ENCODE results near the gene STK31.
A peak's percentile ranks its signal among the peaks of the same experiment; 100 is the strongest.
"Not testable (repeated sequence)": the region's sequence is repeated elsewhere in the genome, so short reads cannot be mapped to it uniquely, and the experiment has no call there.

The STK31 gene

DNA sequence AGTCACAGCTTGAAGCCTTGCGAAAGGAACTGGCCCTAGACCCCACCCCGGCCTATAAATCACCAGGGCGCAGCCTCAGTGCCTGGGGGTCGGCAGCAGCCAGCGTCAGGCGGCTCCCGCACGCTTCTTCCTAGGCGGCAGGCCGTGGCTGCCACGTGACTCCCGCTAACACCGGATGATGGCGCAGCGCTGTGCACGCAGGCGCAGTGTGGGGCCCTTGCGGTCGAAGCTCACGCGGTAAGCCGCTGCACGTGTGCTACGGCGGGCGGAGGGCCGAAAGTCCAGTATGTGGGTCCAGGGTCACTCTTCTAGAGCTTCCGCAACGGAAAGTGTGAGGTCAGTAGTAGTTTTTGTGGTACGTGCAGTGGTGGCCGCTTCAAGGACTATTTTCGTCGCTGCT is at the start of gene STK31:
TSS of gene STK31 (plus strand) at position 220 of the 400 bp plus-strand sequence. CDS start at position 287, 67 bp downstream.
- no peak for DNase-seq

- DNase-seq = no peak
These were observed 48.6 kb upstream of the STK31 start for GRCh38 chr7:23661385-23661784.

GRCh38 chr7:23662124-23662983 is 47.7 kb upstream of the STK31 start:
- no peak for DNase-seq

GRCh38 chr7:23662984-23663313 is 47.1 kb upstream of the STK31 start:
- no peak for DNase-seq

- DNase-seq = no peak
These were observed 45.9 kb upstream of the STK31 start for GRCh38 chr7:23664122-23664521.

DNA sequence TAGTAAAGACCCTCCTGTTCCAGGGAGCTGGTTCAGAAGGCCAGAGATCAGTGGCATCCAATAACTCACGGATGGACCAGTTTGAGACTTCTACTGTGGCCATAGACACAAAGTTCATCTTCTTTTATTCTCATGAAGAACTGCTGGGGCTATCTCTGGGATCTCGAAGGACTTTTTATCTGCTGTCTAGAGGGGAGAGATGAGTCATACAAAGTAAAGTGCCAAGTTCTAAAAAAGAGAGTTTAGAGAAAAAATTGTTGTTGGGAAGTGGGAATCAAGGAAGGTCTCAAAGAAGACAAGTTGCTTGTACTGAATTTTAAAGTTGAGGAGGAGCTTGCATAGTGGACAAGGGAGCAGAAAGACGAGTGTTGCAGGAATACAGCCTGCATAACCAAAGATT is 38.0 kb upstream of the STK31 start:
- no peak for DNase-seq

- DNase-seq = peak; percentile 95
These were observed 30.1 kb upstream of the STK31 start, which contains the start of gene FAM221A for GRCh38 chr7:23679898-23680413. FAM221A (plus strand) TSS chr7:23680199; CDS start chr7:23680219, 20 bp downstream.

DNA sequence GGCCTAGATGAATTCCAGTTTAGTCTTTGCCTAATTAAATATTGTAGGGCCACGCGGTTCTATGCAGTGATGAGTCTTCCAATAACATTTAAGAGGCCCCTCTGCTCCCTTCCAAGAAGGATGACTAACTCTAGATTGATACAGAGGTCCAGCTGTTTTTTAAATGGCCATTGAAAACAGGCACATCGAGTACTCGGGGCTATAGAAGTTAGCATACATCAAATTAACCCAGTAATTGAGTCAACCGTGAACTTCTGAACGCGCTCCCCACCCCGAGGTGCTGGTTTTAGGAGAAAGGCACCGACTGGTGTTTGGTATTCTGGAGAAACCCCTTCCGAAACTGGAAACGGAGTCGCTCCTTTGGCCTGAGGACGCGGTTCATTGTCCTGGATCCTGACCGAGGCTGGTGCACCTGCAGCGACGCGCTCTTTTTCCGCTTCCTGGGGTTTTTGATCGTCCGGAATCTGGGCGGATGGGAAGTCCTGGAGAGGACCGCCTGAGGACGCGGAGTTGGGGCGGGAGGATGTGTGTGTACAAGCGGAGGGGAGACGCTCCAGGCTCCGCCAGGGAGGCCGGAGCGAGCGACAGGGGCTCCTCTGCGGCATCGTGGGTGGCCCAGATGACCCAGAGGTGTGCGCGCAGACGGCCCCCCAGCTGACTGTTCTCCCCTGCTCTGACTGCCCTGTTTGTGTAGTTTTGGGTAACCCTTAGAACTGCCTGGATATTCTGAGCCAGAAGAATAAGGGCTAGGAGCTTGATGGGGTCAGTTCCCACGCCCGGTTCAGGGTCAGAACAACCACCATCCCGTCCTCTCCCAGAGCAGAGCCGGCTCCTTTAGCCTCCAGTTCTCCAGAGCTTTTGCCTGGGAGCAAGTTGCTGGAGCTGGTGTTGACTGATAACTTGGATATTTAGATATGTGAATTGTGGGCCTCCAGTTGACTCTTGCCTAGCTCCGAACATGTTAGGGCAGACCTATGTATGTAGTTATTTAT is 29.3 kb upstream of the STK31 start:
- DNase-seq = peak; percentile 45

GRCh38 chr7:23684041-23684440 is 26.0 kb upstream of the STK31 start:
- not testable (repeated sequence) for DNase-seq

DNA sequence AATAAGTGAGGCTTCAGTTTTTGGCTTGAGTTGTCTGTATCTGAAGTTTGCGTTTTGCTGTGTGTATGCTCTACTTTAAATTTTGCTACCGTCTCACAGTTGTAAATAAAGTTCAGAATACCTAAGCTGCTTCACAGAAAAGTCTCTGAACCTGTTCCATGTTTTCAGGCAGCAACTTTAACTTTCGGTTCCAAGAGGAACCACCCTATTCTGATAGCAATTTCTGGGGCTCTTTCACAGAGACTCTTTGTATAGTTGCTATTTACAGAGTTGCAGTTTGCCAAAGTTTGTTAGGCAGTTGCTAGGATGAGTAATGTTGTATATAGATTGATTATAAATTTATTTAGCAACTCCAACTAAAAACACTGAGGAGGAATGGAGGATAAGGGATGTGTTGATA is 24.3 kb upstream of the STK31 start:
- DNase-seq = no peak

GRCh38 chr7:23687011-23687410 is 23.0 kb upstream of the STK31 start:
- no peak for DNase-seq

DNA sequence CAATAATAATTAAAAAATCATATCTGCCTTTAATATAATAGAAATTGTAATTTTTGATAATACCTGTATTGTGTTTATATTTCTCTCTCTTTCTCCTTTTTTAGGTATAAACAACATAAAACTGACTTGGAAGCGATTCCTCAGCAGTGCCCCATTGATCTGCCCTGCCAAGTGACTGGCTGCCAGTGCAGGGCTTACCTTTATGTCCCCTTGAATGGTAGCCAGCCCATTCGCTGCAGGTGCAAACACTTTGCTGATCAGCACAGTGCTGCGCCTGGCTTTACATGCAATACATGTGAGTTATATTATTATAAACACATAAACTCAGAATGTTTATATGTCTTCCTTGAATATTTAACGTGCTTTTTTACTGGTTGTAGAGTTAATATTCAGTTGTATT is 20.9 kb upstream of the STK31 start:
- no peak for DNase-seq

DNA sequence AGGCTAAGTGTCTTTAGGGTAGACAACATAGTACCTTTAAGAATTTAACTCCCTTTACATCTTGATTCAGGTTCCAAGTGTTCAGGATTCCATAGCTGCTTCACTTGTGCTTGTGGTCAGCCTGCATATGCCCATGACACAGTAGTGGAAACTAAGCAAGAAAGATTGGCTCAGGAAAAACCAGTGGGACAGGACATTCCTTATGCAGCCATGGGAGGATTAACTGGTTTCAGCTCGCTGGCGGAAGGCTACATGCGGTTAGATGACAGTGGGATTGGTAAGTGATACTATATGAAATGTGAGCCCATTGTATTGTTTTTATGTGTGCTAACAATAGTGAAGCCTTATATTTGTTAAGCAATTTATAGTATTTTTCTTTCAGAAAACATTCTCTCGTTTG is 18.7 kb upstream of the STK31 start:
- DNase-seq = no peak

- DNase-seq = no peak
These were observed 16.8 kb upstream of the STK31 start for GRCh38 chr7:23693224-23693623.

DNA sequence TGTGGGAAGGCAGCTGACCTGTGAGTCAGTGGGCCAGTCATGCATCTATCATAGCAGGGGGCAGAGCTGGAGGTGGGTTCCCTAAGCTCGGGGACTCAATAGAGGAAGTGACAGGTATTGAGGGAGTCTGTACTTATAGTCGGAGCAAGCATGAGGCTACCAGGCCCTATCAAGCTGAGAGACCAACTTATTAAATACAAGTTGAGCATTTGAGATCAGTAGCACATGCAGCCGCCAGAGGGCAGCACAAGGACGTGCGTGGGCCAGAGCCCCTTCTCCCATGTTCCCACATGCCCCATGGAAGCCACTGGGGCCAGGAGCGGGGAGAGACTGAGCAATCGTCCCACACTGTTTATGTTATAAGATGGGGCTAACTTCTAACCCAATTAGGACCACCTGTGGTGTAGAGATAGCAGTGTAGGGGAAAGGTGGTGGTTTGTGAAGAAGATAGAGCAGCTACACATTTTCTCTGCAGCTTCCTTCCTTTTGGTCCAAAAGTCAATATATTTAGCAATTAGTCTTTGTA is 13.0 kb upstream of the STK31 start:
- peak; percentile 13 for DNase-seq

- no peak for DNase-seq
These were observed 11.2 kb upstream of the STK31 start for GRCh38 chr7:23698822-23699221.

DNA sequence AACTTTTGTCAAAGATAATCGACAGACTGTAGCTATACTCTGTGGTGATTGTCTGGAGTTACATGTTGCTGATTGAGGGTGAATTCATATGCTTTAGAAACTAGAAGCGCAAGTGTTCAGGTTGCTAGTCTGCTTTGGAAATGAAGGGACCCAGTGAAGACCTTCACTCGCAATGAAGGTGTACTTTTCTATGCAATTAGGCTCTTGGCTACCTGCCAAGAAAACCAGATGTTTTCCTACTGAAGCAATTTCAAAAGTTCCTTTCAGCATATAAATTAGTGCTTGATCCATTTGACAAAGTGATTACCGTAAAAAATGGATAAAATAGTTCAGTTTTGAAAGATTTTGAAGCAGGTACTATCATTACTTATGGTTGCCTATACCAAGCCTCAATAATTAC is 10.0 kb upstream of the STK31 start:
- no peak for DNase-seq

DNA sequence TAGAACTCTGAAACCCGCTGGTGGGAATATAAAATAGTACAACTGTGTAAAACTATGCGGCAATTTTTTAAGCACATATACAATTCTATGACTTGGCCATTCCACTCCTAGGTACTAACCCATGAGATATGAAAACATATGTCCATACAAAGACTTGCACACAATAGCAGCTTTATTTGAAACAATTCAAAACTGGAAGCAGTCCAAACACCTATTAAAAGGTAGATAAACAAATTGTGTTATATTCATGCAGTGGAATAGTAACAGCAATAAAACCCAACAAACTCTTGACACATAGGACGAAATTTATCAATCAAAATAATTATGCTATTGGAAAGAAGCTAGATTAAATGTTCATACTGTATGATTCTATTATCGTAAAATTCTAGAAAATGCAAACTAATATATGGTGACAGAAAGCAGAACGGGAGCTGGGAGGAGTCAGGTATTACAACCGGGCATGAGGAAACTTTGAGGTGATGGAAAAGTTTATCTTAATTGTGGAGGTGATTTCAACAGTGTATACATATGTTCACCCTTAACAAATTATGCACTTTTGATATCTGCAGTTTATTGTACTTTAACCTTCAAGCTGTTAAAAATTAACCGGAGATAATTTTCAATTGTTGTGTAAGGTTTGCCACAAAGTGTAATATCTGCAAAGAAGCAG is 803 bp upstream of the STK31 start:
- DNase-seq = no peak

GRCh38 chr7:23712368-23713284 is 2.6 kb downstream of the STK31 start:
- DNase-seq = peak; percentile 61

DNA sequence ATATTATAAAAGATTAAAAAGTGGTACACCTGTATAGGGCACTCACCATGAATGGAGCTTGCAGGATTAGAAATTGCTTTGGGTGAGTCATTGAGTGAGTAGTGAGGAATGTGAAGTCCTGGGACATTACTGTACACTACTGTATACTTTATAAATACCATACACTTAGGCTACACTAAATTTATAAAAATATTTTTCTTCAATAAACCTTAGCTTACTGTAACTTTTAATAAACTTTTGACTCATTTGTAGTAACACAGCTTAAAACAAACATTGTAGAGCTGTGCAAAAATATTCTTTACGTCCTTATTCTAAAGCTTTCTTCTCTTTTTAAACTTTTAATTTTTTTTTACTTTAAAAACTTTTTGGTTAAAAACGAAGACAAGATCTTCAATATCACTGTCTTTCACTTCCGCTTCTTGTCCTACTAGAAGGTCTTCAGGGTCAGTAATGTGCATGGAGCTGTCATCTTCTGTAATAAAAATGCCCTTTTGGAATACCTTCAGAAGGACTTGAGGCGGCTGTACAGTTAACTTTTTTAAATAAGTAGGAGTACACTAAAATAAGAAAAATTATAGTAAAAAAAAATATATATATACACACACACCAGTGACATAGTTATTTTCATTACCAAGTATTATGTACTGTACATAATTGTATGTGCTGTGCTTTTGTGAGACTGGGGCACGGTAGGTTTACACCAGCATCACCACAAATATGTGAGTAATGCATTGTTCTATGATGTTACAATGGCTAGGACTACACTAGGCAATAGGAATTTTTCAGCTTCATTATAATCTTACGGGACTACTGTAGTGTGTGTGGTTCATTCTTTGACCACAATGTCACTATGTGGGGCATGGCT is 3.5 kb downstream of the STK31 start:
- DNase-seq = no peak

GRCh38 chr7:23714150-23714464 is 4.1 kb downstream of the STK31 start:
- DNase-seq = no peak
